H54 (cell line): Measurements from ENCODE around the gene SLC9A7.

Experiments
- DNase-seq: peaks from one replicate; pipeline ENCODE4 v3.0.0; 2011; ENCODE audit warnings: low spot score, mixed read lengths; ENCODE audit not compliant: insufficient read length
- FAIRE-seq: peaks from 3 replicates; lab custom pipeline; 2011; peaks lifted over from hg19 to GRCh38; lab: Jason Lieb, UNC
- POLR2A ChIP-seq: IDR thresholded peaks from 2 replicates; pipeline ENCODE4 v1.6.1; 2011; ENCODE audit warnings: low read depth, mild to moderate bottlenecking, low read length

The SLC9A7 gene

DNA sequence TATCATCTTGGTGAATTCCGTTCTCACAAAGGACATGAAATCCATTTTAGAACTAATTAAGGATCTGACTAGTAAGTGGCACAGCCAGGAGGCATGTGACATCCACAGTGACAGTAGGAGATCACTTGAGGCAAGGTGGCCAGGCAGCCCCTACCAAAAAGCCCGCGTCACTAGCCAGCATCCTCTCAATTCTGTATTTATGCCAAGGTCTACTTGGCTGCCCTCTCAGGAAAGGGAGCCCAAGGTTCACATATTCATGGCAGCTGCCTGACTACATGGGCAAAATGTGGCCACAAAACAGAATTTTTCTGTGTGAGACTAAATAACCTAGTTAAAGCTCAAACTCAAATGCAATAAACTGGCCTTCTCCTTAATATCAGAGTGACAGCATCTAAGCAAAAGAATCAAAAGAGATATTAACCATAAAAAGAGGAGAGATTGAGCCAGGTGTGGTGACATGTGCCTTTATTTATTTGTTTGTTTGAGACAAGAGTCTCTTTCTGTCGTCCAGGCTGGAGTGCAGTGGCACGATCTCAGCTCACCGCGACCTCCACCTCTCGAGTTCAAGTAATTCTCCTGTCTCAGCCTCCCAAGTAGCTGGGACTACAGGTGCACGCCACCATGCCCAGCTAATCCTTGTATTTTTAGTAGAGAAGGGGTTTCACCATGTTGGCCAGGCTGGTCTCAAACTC lies 51.5 kb downstream of the SLC9A7 start:
- FAIRE-seq (no peak), DNase-seq (no peak)
- no peak for TF ChIP-seq POLR2A

DNA sequence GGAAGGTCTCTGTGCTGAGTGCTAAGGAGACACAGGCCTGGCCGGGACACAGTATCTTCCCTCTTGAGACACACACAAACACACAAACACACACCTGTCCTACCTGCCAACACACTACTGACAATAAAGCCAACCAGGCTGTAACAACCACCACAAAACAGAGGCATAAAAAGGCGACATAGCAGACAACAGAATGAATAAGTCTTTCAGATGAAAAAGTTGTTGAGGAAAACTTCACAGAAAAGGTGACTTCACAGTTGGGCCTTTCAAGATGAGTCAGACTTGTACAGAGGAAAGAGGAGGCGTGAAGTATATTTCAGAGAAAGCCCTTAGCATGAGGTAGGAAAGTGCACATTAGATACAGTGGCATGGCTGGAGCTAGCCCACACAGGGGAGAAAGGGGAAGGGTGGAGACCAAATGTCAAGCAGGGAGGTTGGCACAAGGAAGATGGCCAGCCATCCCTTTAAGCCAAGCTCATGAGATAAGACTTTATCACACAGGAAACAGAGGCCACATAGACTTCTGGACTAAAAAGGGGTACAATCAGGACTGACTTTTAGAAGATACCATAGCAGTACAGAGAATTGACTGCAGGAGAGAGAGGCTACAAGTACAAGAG lies 54.0 kb downstream of the SLC9A7 start:
- FAIRE-seq (no peak), DNase-seq (no peak)
- no peak for TF ChIP-seq POLR2A

DNA sequence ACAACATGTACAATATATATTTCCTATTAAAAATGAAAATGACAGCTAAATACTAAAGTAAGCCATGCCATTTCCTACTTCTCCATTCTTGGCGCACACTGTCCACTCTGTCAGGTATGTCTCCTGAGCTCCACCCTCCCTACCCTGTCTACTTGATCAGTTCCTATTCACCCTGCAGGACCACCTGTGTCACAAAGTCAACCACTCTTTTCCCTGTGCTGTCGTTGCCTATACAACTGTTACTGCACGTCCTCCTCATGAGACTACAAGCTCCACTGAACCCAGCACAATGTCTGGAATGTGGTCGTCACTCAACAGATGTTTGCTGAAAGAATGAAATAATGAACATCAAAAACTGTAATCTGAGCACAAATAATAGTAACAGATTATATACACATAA lies 54.9 kb downstream of the SLC9A7 start:
- no peak for TF ChIP-seq POLR2A
- DNase-seq: no peak
- FAIRE-seq: no peak

DNA sequence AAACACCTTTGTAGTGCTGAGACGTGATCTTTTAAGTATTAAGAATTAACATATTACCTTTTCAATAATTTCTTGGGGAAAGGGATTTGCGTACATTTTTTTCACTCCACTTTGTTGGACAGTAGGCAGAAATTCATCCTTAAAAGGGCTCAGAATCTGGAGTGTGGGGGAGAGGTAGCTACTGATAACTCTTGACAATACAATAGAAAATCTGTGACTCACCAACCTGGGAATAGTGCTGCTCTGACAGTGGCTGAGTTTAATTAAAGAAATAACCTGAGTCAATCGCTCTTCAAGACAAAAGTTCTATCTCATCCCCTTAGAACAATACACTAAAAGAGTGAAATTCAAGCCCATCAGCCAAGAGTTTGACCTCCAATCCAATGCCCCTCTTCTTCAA lies 60.2 kb downstream of the SLC9A7 start:
- no peak for FAIRE-seq
- TF ChIP-seq POLR2A: no peak
- no peak for DNase-seq

DNA sequence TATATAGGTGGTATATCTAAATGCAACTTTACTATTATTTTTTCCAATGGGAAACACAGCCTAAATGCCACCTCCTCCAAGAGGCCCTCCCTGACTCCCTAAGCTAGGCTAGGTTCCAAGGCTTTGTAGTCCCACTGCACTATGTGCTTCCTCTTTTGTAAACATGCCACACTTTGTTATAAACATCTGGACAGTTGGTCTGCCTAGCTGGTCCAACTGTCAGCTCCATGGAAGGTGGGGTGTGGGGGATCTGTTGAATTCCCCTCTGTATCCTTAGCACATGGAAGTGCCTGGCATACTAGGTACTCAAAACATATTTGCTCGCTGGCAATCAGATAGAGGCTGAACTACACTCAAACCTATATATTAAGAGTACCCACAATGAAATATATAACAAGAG lies 63.4 kb downstream of the SLC9A7 start:
- DNase-seq: no peak
- FAIRE-seq: no peak
- no peak for TF ChIP-seq POLR2A

DNA sequence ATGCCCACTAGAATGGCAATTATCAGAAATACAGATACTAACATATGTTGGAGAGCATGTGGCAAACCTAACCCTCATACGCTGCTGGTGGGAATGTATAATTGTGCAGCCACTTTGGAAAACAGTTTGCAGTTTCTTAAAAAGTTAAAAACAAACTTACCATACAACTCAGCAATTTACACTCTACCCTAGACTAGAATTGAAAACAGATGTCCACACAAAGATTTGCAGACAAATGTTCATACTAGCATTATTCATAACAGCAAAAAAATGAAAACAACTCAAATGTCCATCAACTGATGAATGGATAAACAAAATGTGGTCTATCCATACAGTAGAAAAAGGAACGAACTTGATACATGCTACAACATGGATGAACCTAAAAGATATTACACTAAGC lies 64.4 kb downstream of the SLC9A7 start:
- no peak for TF ChIP-seq POLR2A
- FAIRE-seq (no peak), DNase-seq (no peak)

DNA sequence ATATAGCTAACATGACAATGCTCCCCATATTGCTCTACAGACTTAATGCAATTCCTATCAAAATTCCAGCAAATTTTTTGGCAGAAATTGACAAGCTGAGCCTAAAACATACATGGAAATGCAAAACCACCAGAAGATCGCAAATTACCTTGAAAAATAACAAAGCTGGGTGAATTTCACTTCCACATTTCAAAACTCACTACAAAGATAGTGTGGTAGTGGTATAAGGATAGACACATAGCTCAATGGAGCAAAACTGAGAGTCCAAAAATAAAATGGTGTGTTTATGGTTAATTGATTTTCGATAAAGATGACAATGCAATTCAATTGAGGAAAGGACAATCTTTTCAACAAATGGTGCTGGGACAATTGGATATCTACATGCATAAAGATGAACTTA lies 65.8 kb downstream of the SLC9A7 start:
- TF ChIP-seq POLR2A: no peak
- no peak for FAIRE-seq

DNA sequence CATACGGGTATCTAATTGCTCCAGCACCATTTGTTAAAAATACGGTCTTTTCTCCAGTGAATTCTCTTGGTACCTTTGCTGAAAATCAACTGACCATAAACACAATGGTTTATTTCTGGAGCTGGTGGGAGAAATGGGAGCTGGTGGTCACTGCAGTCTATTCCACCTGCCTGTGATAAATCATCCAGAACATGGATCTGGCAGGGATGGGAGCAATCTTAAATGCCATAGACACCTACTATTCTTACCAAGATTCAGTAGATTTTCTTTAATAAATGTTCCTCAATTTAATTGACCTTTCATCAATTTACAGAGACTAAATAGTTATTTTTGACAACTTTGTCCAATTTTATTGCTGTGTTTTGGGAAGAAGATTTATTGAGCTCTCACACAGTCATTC lies 68.1 kb downstream of the SLC9A7 start:
- DNase-seq: no peak
- no peak for TF ChIP-seq POLR2A
- FAIRE-seq: no peak

More for the DNA sequence above, 65.8 kb downstream of the SLC9A7 start:
- DNase-seq: no peak

DNA sequence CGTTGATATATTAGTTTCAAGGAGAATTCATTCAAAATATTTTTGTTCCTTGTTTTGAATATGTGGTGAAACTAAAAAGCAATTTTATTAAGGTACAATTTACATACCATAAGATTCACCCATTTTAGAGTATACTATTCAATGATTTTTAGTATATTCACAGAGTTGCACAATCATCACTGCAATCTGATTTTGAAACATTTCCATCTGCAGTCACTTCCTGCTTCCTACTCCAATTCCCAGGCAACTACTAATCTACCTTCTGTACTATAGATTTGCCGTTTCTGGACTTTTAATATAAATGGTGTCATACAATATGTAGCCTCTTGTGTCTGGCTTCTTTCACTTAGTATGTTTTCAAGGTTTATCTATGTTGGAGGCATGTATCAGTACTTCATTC lies 71.3 kb downstream of the SLC9A7 start:
- FAIRE-seq (no peak), DNase-seq (no peak)
- no peak for TF ChIP-seq POLR2A

DNA sequence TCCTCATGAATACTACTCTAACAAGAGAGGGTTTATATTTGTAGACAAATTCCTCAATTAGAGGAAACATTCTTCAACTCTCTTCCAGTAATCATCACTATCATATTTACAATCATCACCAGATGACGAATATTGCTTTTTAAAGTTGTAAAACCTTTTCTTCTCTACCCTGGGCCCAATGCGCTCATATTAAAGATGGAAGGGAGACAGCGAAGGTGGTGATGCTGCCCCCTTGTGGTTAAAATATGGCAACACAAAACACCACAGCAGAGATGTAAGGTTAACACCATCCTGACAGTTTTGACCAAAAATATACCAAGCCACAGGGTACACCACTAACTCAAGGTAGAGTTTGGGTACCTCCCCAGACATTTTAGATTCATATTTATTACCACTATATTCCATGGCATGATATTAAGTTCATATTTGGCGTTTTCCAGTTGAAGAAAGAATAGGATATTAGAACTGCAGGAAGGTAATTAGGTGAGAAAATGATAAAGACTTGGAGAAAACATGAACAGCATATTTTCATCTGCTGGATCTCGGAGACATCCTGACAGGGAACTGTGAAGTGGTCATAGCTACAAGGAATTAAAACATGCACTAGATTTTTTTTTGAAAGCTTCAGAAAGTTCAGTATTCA lies 72.8 kb downstream of the SLC9A7 start:
- no peak for TF ChIP-seq POLR2A
- FAIRE-seq (no peak), DNase-seq (no peak)

DNA sequence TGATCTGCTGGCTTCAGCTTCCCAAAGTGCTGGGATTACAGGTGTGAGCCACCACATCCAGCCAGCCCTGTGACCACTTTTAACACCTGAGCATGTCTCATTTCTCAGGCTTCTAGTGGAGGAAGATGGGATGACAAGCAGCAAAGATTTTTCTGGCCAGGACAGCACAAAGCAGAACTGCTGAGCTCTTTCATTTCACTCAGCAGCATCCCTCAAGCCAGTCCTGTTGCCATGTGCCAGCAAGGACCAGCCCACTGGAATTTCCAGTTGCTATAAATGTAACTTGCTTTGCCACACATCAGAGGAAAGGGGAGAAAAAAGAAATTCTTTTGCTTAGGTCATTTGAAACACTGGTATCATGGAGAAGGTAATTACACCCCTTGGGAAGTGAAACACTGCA lies 75.9 kb downstream of the SLC9A7 start:
- FAIRE-seq: no peak
- DNase-seq: no peak
- no peak for TF ChIP-seq POLR2A

DNA sequence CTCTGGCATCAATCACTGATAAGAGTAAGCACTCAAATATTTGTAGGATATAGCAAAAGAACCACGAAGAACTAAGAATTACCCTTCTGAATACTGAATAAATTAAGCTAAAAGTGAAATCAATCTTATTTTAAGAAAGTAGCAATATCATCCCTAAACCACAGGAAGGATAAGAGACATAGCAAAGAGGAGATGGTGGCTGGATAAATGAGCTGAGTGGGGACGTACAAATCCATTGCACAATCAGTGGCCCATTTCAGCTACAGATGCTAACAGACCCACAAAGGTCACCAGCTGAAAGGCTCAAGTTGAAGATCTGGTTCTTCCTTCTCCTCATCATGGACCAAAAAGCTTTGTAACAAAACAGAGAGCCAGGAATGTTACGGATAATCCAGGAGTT lies 77.1 kb downstream of the SLC9A7 start:
- no peak for FAIRE-seq
- TF ChIP-seq POLR2A: no peak
- DNase-seq: no peak

DNA sequence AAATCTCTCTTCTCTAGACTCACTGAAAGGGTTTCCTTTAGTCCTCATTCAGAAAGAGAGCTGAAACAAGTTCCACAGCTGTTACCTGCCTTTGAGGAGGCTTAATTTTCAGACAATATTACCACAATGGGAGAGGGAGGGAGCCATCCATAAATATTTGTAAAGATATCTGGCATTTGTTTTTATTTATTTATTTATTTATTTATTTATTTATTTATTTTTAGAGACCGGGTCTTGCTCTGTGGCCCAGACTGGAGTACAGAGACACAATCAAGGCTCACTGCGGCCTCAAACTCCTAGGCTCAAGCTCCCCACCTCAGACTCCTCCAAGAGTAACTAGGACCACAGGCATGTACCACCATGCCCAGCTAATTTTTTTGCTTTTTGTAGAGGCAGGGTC lies 80.7 kb downstream of the SLC9A7 start:
- DNase-seq: no peak
- FAIRE-seq: no peak
- TF ChIP-seq POLR2A: no peak

DNA sequence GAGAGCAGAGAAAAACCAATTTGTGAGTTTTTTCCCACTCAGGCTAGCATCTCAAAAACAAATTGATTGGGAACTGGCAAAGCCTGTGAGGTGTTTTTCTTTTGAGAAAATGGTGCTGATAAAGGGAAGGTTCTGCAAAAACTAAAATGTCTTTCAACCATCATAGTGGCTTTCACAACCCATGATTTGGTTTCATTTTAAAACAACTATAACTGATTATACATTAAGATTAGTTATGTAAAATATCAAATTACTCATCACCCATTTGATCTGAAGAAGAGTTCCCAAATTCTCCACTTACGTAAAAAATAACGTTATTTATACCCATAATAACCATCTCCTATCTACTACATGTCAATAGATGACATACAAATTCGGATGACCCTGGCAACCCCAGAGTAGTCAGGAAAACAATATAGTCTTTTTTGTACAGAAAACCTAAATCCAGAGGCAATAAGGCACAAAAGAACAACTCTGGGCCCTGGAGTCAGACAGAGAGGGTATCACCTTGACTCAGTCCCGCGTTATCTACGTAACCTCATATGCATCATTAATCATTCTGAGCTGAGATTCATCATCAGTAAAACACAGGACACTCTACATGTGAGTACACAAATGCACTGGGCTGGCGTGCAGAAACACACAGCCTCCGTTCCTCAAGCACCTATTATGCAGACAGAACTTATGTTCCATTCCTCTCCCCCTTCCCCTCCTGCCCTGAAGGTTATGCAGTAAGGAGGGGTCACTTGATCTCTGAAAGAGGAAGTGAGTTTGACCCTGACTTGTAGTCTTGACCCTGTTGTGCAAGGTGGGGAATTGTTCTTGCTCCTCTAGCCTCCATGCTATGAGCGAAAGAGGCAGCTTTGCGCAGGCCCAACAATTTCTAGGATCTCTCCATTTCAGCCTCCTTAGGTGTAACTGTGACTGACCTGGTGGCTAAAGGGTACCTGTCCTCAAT lies 82.2 kb downstream of the SLC9A7 start:
- no peak for DNase-seq
- no peak for FAIRE-seq

More for the DNA sequence above, 82.2 kb downstream of the SLC9A7 start:
- TF ChIP-seq POLR2A: no peak
